COLO668 (cell line): ENCODE measurements around the gene SUFU.
"Not testable (repeated sequence)": the region's sequence is repeated elsewhere in the genome, so short reads cannot be mapped to it uniquely, and the experiment has no call there.

Experiments
- DNase-seq: peaks from one replicate; lab custom pipeline; 2025; ENCODE audit not compliant: unreplicated experiment; lab: John Stamatoyannopoulos, UW

Gene SUFU

GRCh38 chr10:102479651-102480050 lies 24.1 kb upstream of the SUFU start:
- DNase-seq = no peak

GRCh38 chr10:102480396-102480795 lies 23.4 kb upstream of the SUFU start:
- DNase-seq = no peak

DNA sequence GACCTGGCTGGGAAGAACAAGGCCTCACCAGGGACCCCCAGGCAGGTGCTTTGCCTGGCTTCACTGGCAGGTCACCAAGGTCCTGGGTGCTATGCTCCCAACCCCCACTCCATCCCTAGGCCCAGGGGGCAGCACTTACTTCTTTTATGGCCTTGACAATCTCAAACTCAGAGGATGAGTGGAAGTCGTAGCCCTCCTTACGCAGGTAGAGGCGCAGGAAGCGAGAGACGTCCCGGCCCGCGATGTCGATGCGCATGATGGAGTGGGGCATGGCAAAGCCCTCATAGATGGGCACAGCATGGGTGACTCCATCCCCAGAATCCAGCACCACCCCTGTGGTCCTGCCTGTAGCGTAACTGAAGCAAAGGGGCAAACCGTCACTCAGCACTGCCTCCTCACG lies 19.8 kb upstream of the SUFU start:
- no peak for DNase-seq

DNA sequence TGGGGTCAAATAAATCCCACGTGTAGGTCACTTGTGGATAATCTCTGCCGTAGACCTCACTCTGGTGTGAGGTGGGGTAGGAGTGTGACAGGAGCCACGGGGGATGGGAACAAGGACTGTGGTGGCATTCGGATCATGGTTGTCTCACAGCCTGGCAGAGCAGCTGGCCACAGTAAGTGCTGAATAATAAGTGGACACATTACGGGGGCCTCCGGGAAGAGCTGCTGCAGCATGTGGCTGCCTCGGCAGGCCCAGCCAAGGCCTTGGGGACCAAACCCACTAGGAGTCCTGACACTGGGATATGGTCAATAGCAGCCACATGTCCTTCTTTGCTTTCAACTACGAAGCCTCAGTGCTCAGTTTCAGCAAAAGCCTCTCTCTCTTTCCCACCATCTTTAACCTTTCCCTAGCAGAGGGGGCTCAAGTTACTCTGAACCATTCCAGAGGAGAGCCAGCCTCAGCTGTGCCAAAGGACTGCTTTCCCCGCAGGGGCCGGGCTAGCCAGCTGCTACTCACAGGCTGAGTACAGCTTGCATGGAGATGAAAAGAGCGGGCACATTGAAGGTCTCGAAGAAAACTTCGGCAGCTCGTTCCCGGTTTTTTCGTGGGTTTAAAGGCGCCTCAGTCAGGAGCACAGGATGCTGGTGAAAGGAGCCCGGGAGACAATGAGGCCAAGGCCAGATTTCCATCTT lies 18.5 kb upstream of the SUFU start:
- DNase-seq = no peak

DNA sequence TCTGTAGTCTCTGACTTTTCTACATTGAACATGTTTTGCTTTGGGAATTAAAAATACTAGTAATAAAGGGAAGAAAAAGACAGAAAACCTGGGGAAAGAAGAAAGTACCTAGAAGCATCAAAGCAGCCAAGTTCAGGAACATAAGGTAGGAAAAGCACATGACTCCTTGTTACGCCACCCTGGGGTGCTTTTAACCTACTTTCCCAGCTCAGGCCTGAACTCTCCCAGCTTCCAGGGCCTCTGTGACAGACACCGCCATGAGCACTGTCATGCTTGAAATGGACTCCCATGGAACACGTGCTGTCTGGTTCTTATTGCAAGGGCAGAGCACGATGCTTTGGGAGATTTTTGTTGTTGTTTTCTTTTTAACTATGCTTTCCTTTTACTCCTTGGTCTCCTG lies 12.6 kb upstream of the SUFU start:
- no peak for DNase-seq

DNA sequence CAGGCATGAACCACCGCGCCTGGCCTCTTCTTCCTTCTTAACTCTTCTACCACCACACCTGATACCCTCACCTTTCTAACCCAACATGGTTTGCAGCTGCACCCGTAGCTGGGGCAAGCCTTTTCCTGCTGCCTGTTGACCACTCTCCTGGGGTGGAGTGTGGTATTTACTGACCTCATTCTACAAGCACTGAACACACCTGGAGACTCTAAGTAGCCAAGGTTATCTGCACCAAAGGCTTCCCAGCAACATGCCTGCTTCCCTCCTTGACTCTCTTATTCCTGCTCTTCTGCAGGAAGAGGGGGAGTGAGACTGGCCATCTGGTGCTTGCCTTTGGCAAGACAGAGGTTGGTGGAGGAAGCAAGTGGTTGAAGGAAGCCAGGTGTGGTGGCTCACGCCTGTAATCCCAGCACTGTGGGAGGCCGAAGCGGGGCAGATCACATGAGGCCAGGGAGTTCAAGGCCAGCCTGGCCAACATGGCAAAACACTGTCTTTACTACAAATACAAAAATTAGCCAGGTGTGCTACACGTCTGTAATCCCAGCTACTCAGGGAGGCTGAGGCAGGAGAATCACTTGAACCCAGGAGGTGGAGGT lies 11.3 kb upstream of the SUFU start:
- no peak for DNase-seq

DNA sequence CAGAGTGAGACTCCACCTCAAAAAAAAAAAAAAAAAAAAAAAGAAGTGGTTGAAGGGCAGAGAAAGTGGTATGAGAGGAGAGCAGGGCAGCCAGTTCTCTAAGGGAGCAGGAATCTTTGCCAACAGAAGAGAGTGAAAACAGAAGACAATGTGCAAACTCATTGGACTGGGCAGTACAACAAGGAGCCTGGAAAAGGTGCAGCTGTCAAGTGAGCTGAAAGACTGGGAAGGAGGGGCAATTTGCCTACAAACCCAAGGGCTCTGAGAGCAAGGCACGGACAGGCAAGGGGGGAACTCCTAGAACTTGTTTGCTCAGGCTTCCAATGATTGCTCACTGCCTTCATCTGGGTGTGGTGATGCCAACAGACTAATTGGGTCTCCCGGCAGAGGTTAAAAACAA lies 10.8 kb upstream of the SUFU start:
- peak; percentile 5 for DNase-seq

DNA sequence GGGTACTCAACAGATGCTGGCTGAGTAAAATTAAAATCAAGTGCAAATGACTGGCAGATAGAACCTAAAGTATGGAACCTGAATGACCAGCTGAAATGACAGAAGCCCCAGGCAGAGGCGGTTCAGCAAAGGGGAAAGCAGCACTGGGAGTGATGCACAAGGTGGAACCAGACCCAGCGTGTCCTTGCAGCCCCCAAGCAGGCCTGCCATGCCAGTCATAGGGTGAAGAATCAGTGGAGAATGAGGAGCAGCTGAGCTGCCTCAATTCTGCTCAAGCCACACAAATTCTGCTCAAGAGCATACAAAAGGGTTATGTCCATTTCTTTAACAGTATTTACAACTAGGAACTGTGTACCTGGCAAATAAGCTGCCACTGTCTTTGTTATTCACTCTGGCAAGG lies 10.0 kb upstream of the SUFU start:
- no peak for DNase-seq

DNA sequence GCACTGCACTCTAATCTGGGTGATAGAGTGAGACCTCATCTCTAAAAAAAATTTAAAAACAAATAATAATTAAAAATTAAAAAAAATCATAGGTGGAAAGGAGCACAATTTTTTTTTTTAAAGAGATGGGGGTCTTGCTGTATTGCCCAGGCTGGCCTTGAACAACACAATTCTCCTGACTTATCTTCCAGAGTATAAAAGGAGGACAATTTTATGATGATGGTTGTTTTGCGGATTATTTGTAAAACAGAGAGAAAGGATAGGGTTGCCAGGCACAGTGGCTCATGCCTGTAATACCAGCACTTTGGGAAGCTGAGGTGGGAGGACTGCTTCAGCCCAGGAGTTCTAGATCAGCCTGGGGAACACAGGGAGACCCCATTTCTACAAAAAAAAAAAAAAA lies 6.2 kb upstream of the SUFU start:
- DNase-seq = no peak

DNA sequence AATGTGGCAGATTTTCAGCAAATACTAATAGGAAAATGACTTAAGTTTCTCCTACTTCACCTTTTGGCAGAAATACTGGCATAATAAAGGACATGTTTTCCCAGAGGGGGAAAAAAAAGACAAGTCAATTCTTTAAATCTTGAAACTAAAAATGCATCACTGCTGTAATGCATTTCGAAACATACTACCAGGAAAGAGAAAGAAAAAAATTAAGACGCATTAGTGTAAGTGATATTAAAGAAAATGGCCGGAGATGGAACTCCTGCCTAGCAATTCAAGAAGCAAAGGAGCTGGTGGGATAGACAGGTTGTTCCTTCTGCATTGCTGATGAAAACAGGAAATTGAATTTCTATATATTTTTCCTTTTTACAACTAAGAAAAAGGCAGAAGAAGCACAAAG lies 4.4 kb upstream of the SUFU start:
- DNase-seq = no peak

DNA sequence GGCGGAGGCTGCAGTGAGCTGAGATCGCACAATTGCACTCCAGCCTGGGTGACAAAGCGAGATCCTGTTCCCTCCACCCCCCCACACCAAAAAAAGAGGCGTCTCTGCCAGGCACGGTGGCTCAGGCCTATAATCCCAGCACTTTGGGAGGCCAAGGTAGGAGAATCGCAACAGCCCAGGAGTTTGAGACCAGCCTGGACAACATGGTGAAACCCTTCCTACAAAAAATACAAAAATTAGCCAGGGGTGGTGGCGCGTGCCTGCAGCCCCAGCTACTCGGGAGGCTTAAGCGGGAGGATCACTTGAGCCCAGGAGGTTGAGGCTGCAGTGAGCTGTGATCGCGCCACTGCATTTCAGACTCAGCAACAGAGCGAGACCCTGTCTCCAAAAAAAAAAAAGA lies 3.1 kb upstream of the SUFU start:
- not testable (repeated sequence) for DNase-seq

DNA sequence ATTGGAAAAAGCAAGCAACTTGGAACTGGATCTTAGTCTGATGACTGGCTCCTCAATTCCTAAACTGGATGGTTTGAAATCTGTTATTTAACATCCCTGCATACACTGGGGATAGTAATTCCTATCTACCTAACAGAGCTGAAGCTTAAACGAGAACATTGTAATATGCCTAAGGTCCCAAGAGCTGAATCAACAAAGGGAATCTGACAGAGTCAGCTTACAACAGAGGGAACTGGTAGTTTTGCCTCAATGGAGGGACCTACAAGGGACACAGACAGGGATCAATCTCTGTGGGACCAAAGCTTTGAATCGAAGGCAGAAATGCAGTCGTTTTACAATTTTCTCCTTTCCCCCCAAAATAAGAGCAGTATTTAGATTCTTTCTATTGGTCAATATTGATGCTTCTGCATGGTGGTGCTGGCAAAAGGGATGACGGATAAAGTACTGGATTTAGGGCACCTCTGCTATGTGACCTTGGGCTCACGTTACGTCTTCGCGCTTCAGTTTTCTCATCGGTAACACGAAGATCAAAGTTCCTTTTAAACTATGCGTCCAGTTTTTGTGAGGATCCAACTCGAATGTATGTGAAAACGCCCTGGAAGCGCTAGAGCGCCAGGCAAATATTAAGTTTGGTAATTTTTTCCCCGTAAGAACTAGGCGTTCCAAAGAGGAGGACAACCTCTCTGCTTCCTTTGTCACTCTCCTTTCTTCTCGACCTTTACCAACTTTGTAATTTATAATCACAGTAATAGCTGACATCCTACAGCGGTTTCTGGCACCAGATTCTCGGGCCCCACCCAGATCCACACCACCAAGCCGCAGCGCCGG lies 2.4 kb upstream of the SUFU start:
- DNase-seq = no peak

- DNase-seq = peak; percentile 95
Observed at GRCh38 chr10:102502029-102502336, 1.8 kb upstream of the SUFU start.

GRCh38 chr10:102502337-102503151 lies 1.2 kb upstream of the SUFU start, which contains the start of gene ACTR1A:
Gene ACTR1A (minus strand): TSS chr10:102502712. CDS start chr10:102502647, 65 bp downstream.
- peak; percentile 91 for DNase-seq

DNA sequence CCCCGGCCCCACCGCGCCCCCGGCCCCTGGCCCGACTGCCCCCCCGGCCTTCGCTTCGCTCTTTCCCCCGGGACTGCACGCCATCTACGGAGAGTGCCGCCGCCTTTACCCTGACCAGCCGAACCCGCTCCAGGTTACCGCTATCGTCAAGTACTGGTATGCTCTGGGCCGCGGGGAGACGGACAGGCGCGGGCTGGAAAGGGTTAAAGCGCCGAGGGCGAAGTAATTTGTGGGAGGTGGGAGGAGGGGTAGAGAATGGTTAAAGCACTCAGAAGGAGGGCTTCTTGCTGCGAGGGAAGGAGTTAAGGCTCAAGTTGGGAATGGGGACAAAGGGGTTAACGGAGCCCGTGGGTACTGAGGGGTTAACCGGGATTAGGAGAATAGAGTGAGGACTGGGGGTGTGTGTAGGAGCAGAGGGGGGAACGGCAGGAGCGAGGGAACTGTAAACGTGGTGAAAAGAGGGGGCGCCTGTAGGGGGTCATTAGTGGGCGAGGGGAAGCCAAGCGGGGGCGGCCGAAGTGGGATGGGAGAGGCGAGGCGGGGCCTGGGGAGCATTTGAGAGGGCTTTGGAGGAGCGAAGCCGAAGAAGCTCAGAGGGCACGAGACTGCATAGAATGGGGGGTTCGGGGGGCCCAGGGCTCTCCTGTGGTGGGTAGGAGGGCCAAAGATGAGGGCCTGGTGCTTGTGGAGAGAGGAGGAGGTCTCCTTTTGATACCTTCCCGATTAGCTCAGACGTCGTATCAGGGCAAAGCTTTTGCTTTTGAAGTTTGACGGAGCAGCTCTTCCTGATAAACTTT lies 605 bp downstream of the SUFU start:
- peak; percentile 11 for DNase-seq

GRCh38 chr10:102504976-102505300 lies 1.2 kb downstream of the SUFU start:
- DNase-seq = no peak

- DNase-seq = peak; percentile 7
Observed at GRCh38 chr10:102505462-102506115, 1.8 kb downstream of the SUFU start.

DNA sequence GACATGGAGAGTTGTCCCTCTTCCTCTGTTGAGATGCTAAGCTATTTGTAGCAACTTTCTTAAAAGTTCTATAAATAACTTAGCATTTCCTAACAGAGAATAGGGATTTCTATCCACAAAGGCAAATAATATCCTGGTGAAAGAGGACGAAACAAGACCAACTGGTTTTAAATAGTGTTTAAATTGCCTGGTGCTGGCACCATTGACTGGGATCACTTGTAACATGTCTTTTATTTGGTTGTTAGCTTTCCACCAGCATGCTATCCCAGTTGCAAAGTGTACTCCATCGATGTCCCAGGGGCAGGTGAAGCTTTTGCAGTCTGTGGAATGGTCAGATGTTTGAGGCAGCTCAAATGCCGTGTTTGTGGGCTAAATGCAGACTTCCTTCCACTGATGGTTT lies 3.7 kb downstream of the SUFU start:
- DNase-seq = no peak

DNA sequence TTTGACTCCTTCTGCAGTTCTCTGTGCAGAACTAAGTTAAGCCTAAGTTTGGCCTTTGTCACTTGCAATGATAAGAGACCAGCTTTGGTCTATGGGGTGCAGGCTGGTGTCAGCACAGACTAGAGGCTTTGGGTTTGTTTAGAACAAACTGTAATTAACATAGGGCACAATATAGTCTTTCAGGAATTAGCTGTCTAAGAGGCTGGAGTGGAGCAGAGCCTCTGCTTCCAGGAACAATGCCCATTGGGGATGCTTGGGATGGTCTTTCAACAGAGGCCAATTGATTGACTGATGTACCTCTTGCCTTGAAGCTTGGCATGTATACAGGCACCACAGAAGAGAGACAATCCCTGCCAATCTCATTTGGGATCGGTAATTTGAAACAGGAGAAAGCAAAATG lies 4.7 kb downstream of the SUFU start:
- no peak for DNase-seq

- no peak for DNase-seq
Observed at GRCh38 chr10:102509387-102509786, 5.6 kb downstream of the SUFU start.
